Measurements from ENCODE around the gene PITPNB.

Gene PITPNB

GRCh38 chr22:27880778-27881394, 38.2 kb downstream of the PITPNB start:
- peak; percentile 60 for DNase-seq (ENCODE audit: low read depth)

GRCh38 chr22:27879923-27880322, 39.1 kb downstream of the PITPNB start:
- peak; percentile 31 for DNase-seq (ENCODE audit: low read depth)

- DNase-seq (ENCODE audit: low read depth): no peak
Measured at GRCh38 chr22:27878541-27878940, 40.5 kb downstream of the PITPNB start.

DNA sequence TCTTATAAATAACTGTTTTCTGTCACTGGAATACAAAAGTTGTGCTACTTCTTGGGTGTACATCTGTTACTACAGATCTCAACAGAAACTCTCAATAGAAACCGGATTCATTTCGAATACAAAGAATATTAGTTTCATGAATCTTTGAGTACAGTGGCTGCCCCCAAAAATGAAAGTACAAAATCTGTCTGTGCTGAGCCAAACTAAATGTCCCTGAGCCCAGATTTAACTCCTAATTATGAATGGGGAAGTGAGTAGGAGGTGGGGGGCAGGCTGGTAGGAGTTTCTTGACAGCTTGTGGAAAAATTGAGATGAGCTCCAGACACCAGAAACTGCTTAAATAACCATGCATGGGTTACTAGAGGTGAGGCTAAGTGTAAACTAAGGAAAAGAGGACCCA, 41.6 kb downstream of the PITPNB start:
- no peak for DNase-seq (ENCODE audit: low read depth)

DNA sequence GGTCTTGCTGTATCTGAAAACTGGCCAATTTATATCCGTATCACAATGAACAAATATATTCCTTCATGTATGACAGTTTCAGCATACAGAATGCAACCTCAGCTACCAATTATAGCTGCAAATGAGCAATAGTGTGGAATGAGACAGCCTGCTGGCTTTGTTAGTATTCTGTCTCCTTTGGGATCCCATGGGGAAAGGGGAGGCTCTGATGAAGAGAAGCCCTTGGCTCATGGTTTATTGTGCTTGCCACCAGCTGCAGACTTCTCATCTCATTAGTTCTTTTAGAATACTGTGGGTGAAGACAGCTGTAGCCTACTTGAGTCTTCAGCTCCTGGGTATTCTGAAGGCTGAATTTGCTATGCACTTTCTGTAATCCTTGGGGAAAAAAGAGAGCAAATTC, 42.4 kb downstream of the PITPNB start:
- peak; percentile 64 for DNase-seq (ENCODE audit: low read depth)

DNA sequence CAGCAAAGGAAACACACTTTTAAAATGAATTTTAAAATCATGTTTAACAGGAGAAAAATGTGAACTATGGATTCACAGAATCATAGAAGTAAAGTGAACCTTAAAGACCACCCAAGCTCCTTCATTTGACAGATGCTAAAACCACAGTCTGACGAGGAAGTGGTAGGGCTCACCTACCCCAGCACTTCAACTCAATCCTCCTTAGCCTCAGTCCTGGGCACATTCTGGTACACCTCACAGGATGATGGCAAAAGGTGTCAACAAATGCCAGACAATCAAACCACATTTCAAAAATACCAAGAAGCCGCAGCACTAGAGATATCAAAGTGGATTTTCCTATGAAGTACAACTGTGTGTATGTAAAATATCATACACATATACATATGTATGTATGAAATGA, 43.1 kb downstream of the PITPNB start:
- no peak for DNase-seq (ENCODE audit: low read depth)

GRCh38 chr22:27874764-27875163, 44.3 kb downstream of the PITPNB start:
- no peak for DNase-seq (ENCODE audit: low read depth)

- DNase-seq (ENCODE audit: low read depth): no peak
Measured at GRCh38 chr22:27874185-27874584, 44.9 kb downstream of the PITPNB start.

DNA sequence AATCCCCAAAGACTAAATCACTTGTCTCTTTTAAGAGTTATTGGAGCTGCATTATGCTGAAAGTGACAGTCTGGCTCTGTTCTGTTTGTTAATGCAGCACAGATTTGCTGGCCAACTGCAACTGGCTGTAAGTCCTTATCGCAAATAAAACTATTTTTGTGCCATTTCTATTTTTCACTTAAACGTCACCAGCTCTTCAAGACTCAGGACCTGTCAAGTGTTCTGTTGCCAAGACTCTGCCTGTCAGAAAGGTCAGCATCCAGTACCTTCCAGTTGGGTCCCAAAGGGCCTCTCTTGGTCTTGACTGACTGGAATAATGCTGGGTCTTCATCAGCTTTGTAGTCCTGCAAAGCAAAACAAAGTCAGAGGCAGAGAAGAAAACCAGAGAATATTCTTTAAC, 45.6 kb downstream of the PITPNB start:
- DNase-seq (ENCODE audit: low read depth): no peak

- no peak for DNase-seq (ENCODE audit: low read depth)
Measured at GRCh38 chr22:27872488-27872887, 46.6 kb downstream of the PITPNB start.

DNA sequence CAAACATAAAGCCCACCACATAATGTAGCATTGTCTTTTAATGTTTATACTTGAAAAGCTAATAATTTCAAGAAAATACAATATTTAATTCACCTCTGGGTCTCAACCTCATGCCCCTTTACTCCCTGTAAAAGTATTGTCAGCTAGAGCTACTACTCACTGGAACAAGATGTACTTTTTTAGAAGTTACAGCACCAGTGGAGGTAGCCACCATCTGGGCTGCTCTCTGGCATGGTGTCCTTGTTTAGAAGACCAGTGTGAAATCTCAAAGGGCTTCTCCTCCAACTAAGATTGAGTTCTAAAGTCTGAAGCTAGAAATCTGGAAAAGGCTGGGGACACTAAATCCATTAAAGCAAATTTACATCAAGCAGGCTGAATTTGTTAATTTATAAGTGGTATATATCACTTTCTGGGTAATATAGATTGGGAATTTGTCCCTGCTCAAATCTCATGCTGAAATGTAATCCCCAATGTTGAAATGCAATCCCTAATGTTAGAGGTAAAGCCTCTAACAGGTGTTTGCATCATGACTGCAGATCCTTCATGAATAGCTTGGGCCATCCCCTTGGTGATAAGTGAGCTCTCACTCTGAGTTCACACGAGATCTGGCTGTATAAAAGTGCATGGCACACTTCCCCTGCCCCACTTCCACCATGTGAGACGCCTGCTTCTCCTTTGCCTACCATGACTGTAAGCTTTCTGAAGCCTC, 47.6 kb downstream of the PITPNB start:
- DNase-seq (ENCODE audit: low read depth): no peak

DNA sequence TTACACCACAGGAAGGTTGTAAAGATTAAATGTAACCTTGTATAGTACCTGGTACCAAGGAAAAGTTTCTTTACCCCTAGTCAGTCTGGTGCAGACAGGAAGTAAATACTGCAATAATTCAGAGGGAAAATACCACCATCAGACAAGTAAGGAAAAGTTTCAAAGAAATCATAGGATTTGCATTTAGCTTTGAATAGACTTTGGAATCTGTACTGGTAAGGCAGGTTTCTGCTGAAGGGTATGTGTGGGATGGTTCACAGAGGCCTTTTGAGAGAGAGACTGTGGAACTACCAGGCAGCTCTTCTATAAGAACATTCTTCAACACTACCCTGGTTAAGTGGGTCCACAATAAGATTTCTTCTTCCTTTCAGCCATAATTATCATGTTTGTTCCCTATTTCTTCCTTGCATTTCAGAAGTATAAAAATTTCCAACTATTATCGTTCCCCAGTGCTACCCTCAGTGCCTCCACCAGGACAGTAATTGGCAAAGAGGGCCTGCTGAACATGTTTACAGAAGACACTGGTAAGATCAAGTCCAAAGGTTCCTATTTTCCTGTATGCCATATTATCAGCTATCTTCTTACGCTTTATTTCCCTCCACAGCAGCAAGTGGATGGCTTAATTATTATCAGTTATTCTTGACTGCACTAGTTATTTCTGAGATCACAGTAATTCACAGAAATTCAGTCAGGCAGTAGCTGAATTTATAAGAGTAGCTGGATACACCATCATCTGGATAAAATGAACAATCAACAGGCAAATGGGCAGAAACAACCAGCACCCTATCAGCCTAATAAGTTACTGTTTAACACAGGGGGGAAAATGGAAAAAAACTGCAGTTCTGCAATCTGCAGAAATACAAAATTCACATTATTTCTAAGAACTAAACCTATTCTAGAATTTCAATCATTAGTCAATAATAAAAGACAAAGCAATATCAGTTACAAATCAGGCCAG, 48.5 kb downstream of the PITPNB start:
- DNase-seq (ENCODE audit: low read depth): no peak

GRCh38 chr22:27868732-27869282, 50.2 kb downstream of the PITPNB start:
- no peak for DNase-seq (ENCODE audit: low read depth)

DNA sequence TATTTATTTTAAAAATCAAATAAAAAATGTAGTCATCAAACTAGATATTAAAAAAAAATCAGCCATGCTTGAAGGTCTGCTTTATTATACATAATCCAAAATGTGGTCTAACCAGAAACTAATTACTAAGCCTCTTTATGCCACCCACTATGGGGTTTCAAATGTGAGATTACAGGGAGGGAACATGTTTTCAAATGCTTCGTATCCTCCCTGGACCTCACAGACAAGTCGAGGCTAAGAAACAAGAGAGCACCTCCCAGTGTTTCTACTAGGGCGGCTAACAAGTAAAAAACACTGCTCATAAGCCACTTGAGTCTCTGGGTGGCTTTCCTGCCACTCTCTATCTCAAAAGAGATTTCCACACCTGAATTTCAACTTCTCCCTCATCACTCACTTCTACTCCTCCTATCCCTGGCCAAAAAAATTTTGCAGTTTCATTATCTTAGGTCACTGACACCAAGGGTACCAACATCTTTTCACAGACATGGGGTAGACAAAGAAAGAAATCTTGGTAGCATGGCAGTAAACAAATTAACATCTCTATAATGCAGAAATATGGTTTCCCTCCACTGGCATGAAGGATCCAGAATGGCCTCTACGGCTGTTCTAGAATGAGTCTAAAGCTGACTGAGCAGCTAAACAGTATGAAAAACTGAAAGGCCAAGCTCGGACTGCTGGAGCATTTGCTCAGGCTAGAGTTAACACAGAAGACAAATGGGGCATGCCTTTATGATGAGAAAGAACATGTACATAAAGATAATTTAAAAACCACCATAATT, 50.9 kb downstream of the PITPNB start:
- no peak for DNase-seq (ENCODE audit: low read depth)

DNA sequence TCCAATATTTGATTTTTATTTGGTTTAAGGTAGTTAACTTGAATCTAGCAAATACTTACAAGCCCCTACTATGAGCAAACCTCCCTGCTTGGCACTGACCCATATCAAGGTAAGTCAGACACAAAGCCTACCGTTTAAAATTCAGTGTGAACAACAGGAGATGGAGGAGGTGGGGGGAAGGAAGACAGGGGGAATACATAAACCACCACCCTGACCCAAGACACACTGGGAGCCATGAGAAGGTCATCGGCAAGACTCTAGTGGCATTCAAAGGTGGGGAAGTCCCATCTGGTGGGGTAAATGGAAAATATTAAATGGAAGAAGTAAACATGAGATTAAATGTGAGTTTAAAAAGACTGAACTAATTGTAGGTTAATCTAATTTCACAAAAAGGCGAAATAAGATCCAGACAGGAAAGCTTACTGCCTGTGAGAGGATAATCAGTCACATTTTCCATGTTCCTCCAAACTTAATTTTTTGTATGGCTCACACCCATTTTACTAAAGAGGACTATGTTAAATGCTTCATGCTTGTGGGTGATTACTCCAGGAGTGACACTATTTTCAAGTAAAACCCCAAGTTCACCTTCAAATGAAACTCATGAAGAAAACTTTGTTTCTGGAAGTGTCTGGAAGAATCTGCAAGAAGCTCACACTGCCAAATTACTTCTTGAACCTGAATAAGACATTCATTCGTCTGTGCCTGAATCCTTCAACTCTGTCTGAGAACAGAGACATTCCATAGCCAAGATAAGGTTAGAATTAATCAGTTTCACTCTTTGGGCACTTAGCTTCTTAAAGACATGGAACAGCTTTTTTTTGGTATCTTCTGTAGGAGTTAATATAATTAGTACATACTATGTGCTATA, 51.7 kb downstream of the PITPNB start:
- no peak for DNase-seq (ENCODE audit: low read depth)

GRCh38 chr22:27866135-27867084, 52.6 kb downstream of the PITPNB start:
- peak; percentile 70 for DNase-seq (ENCODE audit: low read depth)

GRCh38 chr22:27865496-27865895, 53.6 kb downstream of the PITPNB start:
- DNase-seq (ENCODE audit: low read depth): no peak

DNA sequence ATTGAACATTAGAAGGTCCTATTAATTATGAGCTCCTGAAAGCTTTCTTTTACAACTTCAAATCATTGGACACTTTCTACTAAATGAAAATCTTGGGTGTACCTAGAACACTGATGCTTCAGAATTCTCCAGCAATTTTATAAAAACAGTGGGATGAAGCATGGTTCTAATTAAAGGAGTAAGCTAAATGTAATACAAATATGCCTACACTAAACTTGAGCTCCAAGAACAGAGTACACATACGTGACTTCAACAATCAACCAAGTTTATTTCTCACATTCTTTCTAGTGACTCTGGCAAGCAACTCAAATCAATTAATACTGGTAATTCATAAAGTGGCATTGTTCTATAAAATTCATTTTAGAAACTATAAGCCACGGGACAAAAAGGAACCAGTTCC, 55.5 kb downstream of the PITPNB start:
- no peak for DNase-seq (ENCODE audit: low read depth)

- DNase-seq (ENCODE audit: low read depth): no peak
Measured at GRCh38 chr22:27863001-27863400, 56.1 kb downstream of the PITPNB start.

DNA sequence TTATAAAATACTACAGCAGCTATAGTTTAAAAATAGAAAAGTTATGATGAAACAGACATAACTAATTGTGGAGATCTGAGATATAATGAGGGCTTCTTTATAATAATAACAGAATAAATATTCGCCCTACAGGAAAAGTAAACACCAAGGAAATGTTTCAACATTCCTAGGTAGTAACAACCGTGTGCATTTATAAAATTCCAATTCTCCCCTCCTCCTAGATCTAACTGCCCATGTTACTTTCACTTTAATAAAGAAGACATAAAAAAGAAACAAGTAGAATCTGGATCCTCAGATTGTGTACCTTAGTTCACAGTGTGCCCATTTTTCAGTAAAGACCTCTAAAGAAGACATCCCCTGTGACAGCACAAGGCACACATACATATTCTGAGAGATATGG, 59.7 kb downstream of the PITPNB start:
- DNase-seq (ENCODE audit: low read depth): no peak
